Duodenal mucosa (tissue), 2 donors: ENCODE data around the gene THEMIS2.
A peak's percentile ranks its signal among the peaks of the same experiment; 100 is the strongest.
"Not testable (repeated sequence)": the region's sequence is repeated elsewhere in the genome, so short reads cannot be mapped to it uniquely, and the experiment has no call there.

Source experiments
- H3K27ac ChIP-seq: one replicate; pipeline ENCODE4 v1.7.0; 2013; ENCODE audit warnings: low read depth, low read length
- H3K27me3 ChIP-seq, 2 donors: one replicate each; pipeline ENCODE4 v1.7.0; 2013; ENCODE audit warnings: low read length in 2 of 2, control low read depth in 1 of 2; ENCODE audit not compliant: insufficient read depth in 2 of 2, control insufficient read depth in 1 of 2
- H3K36me3 ChIP-seq, 2 donors: one replicate each; pipeline ENCODE4 v1.7.0; 2013; ENCODE audit warnings: low read length in 2 of 2, control low read depth in 1 of 2; ENCODE audit not compliant: insufficient read depth in 2 of 2, control insufficient read depth in 1 of 2
- H3K4me1 ChIP-seq, 2 donors: one replicate each; pipeline ENCODE4 v1.7.0; 2013; ENCODE audit warnings: low read length in 2 of 2, control low read depth in 1 of 2; ENCODE audit not compliant: insufficient read depth in 2 of 2, control insufficient read depth in 1 of 2
- H3K4me3 ChIP-seq, 2 donors: one replicate each; pipeline ENCODE4 v1.7.0; 2013; ENCODE audit warnings: low read length in 2 of 2, low read depth in 1 of 2
- H3K9ac ChIP-seq, 2 donors: one replicate each; pipeline ENCODE4 v1.7.0; 2013; ENCODE audit warnings: low read length in 2 of 2, low read depth in 1 of 2
- H3K9me3 ChIP-seq, 2 donors: one replicate each; pipeline ENCODE4 v1.7.0; 2013; ENCODE audit warnings: low read length in 2 of 2, control low read depth in 1 of 2; ENCODE audit not compliant: control insufficient read depth in 1 of 2

Gene THEMIS2

GRCh38 chr1:27862671-27863537 is 9.4 kb upstream of the THEMIS2 start:
- H3K4me1 ChIP-seq, result peaks cover 0 to 3% of the 10 kb centered on the region in 2 donors
- H3K4me3 ChIP-seq, result no peak overlapping the region
- H3K36me3 ChIP-seq, result no peaks in the 10 kb centered on the region
- no peaks in the 10 kb centered on the region for H3K9me3 ChIP-seq
- no peak overlapping the region for H3K27ac ChIP-seq
- no peaks in the 10 kb centered on the region for H3K27me3 ChIP-seq
- H3K9ac ChIP-seq, result peak overlapping the region in 1 of 2 donors; percentile 34

GRCh38 chr1:27863538-27863915 is 8.8 kb upstream of the THEMIS2 start:
- Histone ChIP-seq H3K27me3 (no peaks in the 10 kb centered on the region), H3K4me1 (peaks cover under 1 to 1% of the 10 kb centered on the region in 2 donors), H3K27ac (no peak overlapping the region), H3K4me3 (no peak overlapping the region), H3K9ac (no peak overlapping the region), H3K9me3 (no peaks in the 10 kb centered on the region), H3K36me3 (no peaks in the 10 kb centered on the region)

- H3K27ac ChIP-seq, result no peak overlapping the region
These were observed 8.0 kb upstream of the THEMIS2 start for GRCh38 chr1:27864264-27864895.

GRCh38 chr1:27865821-27866220 is 6.5 kb upstream of the THEMIS2 start:
- H3K9me3 ChIP-seq, result no peaks in the 10 kb centered on the region
- H3K9ac ChIP-seq, result no peak overlapping the region
- H3K27ac ChIP-seq, result no peak overlapping the region
- H3K4me3 ChIP-seq, result no peak overlapping the region
- no peaks in the 10 kb centered on the region for H3K27me3 ChIP-seq
- no peaks in the 10 kb centered on the region for H3K36me3 ChIP-seq
- H3K4me1 ChIP-seq, result peaks cover 9 to 15% of the 10 kb centered on the region in 2 donors

More at GRCh38 chr1:27864264-27864895, 8.0 kb upstream of the THEMIS2 start:
- Histone ChIP-seq H3K36me3 (no peaks in the 10 kb centered on the region), H3K27me3 (no peaks in the 10 kb centered on the region), H3K9me3 (no peaks in the 10 kb centered on the region), H3K4me3 (no peak overlapping the region), H3K4me1 (peaks cover 9% of the 10 kb centered on the region in 2 donors), H3K9ac (no peak overlapping the region)

GRCh38 chr1:27868556-27868931 is 3.8 kb upstream of the THEMIS2 start:
- Histone ChIP-seq H3K9ac (peak overlapping the region in 1 of 2 donors; percentile 54), H3K4me3 (peak overlapping the region in 1 of 2 donors; percentile 43), H3K27me3 (no peaks in the 10 kb centered on the region), H3K27ac (no peak overlapping the region), H3K36me3 (no peaks in the 10 kb centered on the region), H3K9me3 (no peaks in the 10 kb centered on the region), H3K4me1 (peaks cover 15 to 23% of the 10 kb centered on the region in 2 donors)

- Histone ChIP-seq H3K4me1 (peaks cover 15 to 26% of the 10 kb centered on the region in 2 donors), H3K9me3 (no peaks in the 10 kb centered on the region), H3K27me3 (no peaks in the 10 kb centered on the region), H3K36me3 (no peaks in the 10 kb centered on the region), H3K27ac (no peak overlapping the region), H3K9ac (peak overlapping the region in 1 of 2 donors; percentile 54), H3K4me3 (peak overlapping the region; percentile 8 to 43)
These were observed 3.2 kb upstream of the THEMIS2 start for GRCh38 chr1:27868932-27869718.

GRCh38 chr1:27869719-27870085 is 2.6 kb upstream of the THEMIS2 start:
- H3K36me3 ChIP-seq, result no peaks in the 10 kb centered on the region
- H3K4me3 ChIP-seq, result peak overlapping the region; percentile 8 to 43
- no peak overlapping the region for H3K27ac ChIP-seq
- no peaks in the 10 kb centered on the region for H3K27me3 ChIP-seq
- peaks cover 15 to 26% of the 10 kb centered on the region in 2 donors for H3K4me1 ChIP-seq
- H3K9me3 ChIP-seq, result no peaks in the 10 kb centered on the region
- H3K9ac ChIP-seq, result peak overlapping the region in 1 of 2 donors; percentile 54

GRCh38 chr1:27871076-27871475 is 1.3 kb upstream of the THEMIS2 start:
- peaks cover 15 to 30% of the 10 kb centered on the region in 2 donors for H3K4me1 ChIP-seq
- H3K36me3 ChIP-seq, H3K4me3 ChIP-seq, H3K27ac ChIP-seq, H3K27me3 ChIP-seq, H3K9ac ChIP-seq, H3K9me3 ChIP-seq: not testable (repeated sequence)

GRCh38 chr1:27872802-27873551 is 633 bp downstream of the THEMIS2 start:
- Histone ChIP-seq H3K4me3 (peak overlapping the region; percentile 74 to 94), H3K4me1 (peaks cover 15 to 41% of the 10 kb centered on the region in 2 donors), H3K27ac (peak overlapping the region; percentile 61), H3K36me3 (peaks cover 0 to 8% of the 10 kb centered on the region in 2 donors), H3K27me3 (no peaks in the 10 kb centered on the region), H3K9ac (peak overlapping the region; percentile 78 to 88), H3K9me3 (no peaks in the 10 kb centered on the region)
